ENCODE measurements around the gene TVP23C.

The TVP23C gene

GRCh38 chr17:15513058-15513791 is 50.1 kb downstream of the TVP23C start:
- TF ChIP-seq ARNT (IDR thresholded peaks at IDR 0.05) (no peak), FOXA1 (IDR thresholded peaks at IDR 0.05) (no peak), TARDBP (IDR thresholded peaks at IDR 0.05) (no peak), PKNOX1 (IDR thresholded peaks at IDR 0.05) (no peak), HDGF (IDR thresholded peaks at IDR 0.05; ENCODE audit: borderline replicate concordance) (no peak), SUZ12 (IDR thresholded peaks at IDR 0.05) (no peak), NFRKB (IDR thresholded peaks at IDR 0.05) (no peak), BHLHE40 (IDR thresholded peaks at IDR 0.05; ENCODE audit: borderline replicate concordance) (no peak), L3MBTL2 (conservative IDR thresholded peaks at IDR 0.05) (no peak), FOXK2 (IDR thresholded peaks at IDR 0.05) (no peak), ELF4 (IDR thresholded peaks at IDR 0.05) (no peak), SP1 (IDR thresholded peaks at IDR 0.05) (no peak), CTBP1 (IDR thresholded peaks at IDR 0.05; ENCODE audit: borderline replicate concordance) (no peak), FOXM1 (IDR thresholded peaks at IDR 0.05; ENCODE audit: borderline replicate concordance) (no peak), LEF1 (IDR thresholded peaks at IDR 0.05; ENCODE audit: borderline replicate concordance) (no peak), ZNF384 (IDR thresholded peaks at IDR 0.05) (no peak)
- CTCF ChIA-PET, result interaction anchor here (1.5 kb wide), 1 partner anchor 10 kb away, joined by 7 read pairs; no protein-coding TSS in a partner anchor
- no peak for DNase-seq (ENCODE audit: extremely low spot score)
- POLR2A ChIA-PET, result no interaction called here

DNA sequence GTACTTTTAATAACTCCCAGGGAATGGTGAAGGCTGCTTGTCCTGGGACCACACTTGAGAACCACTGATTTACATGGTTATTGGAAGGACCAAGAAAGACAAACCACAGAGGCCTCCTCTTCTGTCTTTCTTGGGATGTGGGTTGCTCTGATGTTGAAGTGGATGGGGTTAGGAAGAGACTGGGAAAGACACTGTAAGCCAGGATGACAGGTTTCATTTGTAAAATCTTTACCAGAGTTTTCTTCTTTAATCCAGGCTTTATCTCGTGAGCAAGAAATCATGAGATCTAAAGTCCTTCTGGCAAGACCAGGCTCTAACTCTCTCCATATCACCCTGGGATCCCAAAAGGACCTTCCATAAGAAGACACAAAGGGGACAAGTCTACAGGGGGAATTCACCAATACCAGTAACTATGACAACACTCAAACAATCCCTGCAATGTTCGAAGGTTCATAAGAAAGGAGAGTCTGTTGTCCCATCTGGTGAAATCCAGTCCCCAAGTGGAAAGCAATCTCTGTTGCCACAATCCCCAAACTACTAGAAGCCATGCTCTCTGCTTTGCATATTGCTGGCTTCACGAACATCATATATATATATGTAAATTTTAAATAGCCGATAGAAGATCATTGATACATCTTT is 51.1 kb downstream of the TVP23C start:
- CTCF ChIA-PET, result no interaction called here
- POLR2A ChIA-PET, result no interaction called here
- no peak for DNase-seq (ENCODE audit: extremely low spot score)
- TF ChIP-seq PKNOX1 (IDR thresholded peaks at IDR 0.05) (no peak), ZNF384 (IDR thresholded peaks at IDR 0.05) (no peak), ARNT (IDR thresholded peaks at IDR 0.05) (no peak), SP1 (IDR thresholded peaks at IDR 0.05) (no peak)

GRCh38 chr17:15511142-15511541 is 52.1 kb downstream of the TVP23C start:
- CTCF ChIA-PET, result interaction anchor here (1.4 kb wide), 1 partner anchor 8 kb away, joined by 7 read pairs; no protein-coding TSS in a partner anchor
- TF ChIP-seq FOXA1 (IDR thresholded peaks at IDR 0.05) (no peak), ARNT (IDR thresholded peaks at IDR 0.05) (no peak), FOXM1 (IDR thresholded peaks at IDR 0.05; ENCODE audit: borderline replicate concordance) (no peak), TARDBP (IDR thresholded peaks at IDR 0.05) (no peak), L3MBTL2 (conservative IDR thresholded peaks at IDR 0.05) (no peak), CTBP1 (IDR thresholded peaks at IDR 0.05; ENCODE audit: borderline replicate concordance) (no peak), ZNF384 (IDR thresholded peaks at IDR 0.05) (no peak), ELF4 (IDR thresholded peaks at IDR 0.05) (no peak), FOXK2 (IDR thresholded peaks at IDR 0.05) (no peak), BHLHE40 (IDR thresholded peaks at IDR 0.05; ENCODE audit: borderline replicate concordance) (no peak), LEF1 (IDR thresholded peaks at IDR 0.05; ENCODE audit: borderline replicate concordance) (no peak), SP1 (IDR thresholded peaks at IDR 0.05) (no peak), SUZ12 (IDR thresholded peaks at IDR 0.05) (no peak), NFRKB (IDR thresholded peaks at IDR 0.05) (no peak), PKNOX1 (IDR thresholded peaks at IDR 0.05) (no peak), HDGF (IDR thresholded peaks at IDR 0.05; ENCODE audit: borderline replicate concordance) (no peak)
- DNase-seq (ENCODE audit: extremely low spot score), result no peak
- POLR2A ChIA-PET, result no interaction called here

- no peak for DNase-seq (ENCODE audit: extremely low spot score)
- TF ChIP-seq ARNT (IDR thresholded peaks at IDR 0.05), result no peak
- TF ChIP-seq HDGF (IDR thresholded peaks at IDR 0.05; ENCODE audit: borderline replicate concordance), result no peak
- TF ChIP-seq TARDBP (IDR thresholded peaks at IDR 0.05), result no peak
- no peak for TF ChIP-seq PKNOX1 (IDR thresholded peaks at IDR 0.05)
- no peak for TF ChIP-seq CTBP1 (IDR thresholded peaks at IDR 0.05; ENCODE audit: borderline replicate concordance)
- no peak for TF ChIP-seq FOXA1 (IDR thresholded peaks at IDR 0.05)
- TF ChIP-seq NFRKB (IDR thresholded peaks at IDR 0.05), result no peak
- TF ChIP-seq L3MBTL2 (conservative IDR thresholded peaks at IDR 0.05), result no peak
- TF ChIP-seq SP1 (IDR thresholded peaks at IDR 0.05), result no peak
- TF ChIP-seq SUZ12 (IDR thresholded peaks at IDR 0.05), result no peak
- TF ChIP-seq FOXK2 (IDR thresholded peaks at IDR 0.05), result no peak
- no peak for TF ChIP-seq BHLHE40 (IDR thresholded peaks at IDR 0.05; ENCODE audit: borderline replicate concordance)
- no peak for TF ChIP-seq LEF1 (IDR thresholded peaks at IDR 0.05; ENCODE audit: borderline replicate concordance)
- POLR2A ChIA-PET, result no interaction called here
- CTCF ChIA-PET, result interaction anchor here (1.4 kb wide), 1 partner anchor 7 kb away, joined by 7 read pairs; no protein-coding TSS in a partner anchor
Observed at GRCh38 chr17:15510361-15510760, 52.9 kb downstream of the TVP23C start.

DNA sequence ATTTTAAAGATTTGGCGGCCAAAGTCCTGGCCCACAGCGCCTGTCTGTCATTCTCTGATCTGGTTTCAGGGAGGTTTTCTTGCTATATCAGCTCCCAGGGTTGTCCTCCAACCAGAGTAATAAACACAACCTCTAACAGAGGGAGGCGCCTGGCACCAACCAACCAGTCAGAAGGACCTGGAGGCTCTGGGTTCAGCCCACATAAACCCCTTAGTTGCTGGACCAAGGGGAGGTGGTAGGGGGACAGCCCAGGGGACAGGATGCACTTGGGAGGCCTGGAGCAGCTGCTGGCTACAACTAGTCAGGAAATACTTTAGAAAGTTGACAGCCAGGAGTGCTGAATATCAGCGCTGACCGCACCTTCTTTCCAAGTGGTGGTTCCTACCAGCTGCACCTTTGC is 54.2 kb downstream of the TVP23C start:
- TF ChIP-seq LEF1 (IDR thresholded peaks at IDR 0.05; ENCODE audit: borderline replicate concordance) (no peak), SP1 (IDR thresholded peaks at IDR 0.05) (no peak), TARDBP (IDR thresholded peaks at IDR 0.05) (no peak), ZNF384 (IDR thresholded peaks at IDR 0.05) (no peak), PKNOX1 (IDR thresholded peaks at IDR 0.05) (no peak), FOXK2 (IDR thresholded peaks at IDR 0.05) (no peak), BHLHE40 (IDR thresholded peaks at IDR 0.05; ENCODE audit: borderline replicate concordance) (no peak), ELF4 (IDR thresholded peaks at IDR 0.05) (no peak), SUZ12 (IDR thresholded peaks at IDR 0.05) (no peak), HDGF (IDR thresholded peaks at IDR 0.05; ENCODE audit: borderline replicate concordance) (no peak), NFRKB (IDR thresholded peaks at IDR 0.05) (no peak), CTBP1 (IDR thresholded peaks at IDR 0.05; ENCODE audit: borderline replicate concordance) (no peak), FOXA1 (IDR thresholded peaks at IDR 0.05) (no peak), ARNT (IDR thresholded peaks at IDR 0.05) (no peak), L3MBTL2 (conservative IDR thresholded peaks at IDR 0.05) (no peak)
- CTCF ChIA-PET, result interaction anchor here (0.7 kb wide), 1 partner anchor 1668 kb away, joined by 3 read pairs; no protein-coding TSS in a partner anchor
- no peak for DNase-seq (ENCODE audit: extremely low spot score)
- POLR2A ChIA-PET, result no interaction called here

Data from HEK293T (cell line).